HG03064 (cell line): ENCODE measurements around the gene UBFD1.
"Not testable (repeated sequence)": the region's sequence is repeated elsewhere in the genome, so short reads cannot be mapped to it uniquely, and the experiment has no call there.

Source experiments
- ATAC-seq: cut with Tn5 transposase; IDR thresholded peaks from one replicate; pipeline ENCODE4 v1.9.1; 2021; ENCODE audit warnings: low read depth; ENCODE audit not compliant: unreplicated experiment

UBFD1 gene

DNA sequence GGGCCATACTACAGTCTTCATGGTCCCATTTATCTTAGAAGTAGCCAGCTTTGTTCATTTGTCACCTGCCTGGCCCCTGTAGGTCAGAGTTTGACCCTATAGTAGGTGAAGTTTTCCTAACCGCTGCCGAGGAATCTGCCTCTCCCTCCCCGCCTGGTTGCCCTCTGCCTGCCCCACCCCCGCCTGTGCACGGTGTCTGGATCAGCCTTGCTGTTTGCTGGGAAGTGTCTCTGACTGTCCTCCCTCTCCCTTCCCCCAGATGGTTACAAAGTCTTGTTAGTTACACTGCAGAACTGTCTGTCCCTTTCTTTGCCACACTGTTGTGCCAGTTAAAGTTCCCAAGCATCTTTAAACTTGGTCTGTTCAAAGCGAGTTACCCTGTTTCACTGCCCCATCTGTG, 5.7 kb downstream of the UBFD1 start:
- no peak for ATAC-seq

DNA sequence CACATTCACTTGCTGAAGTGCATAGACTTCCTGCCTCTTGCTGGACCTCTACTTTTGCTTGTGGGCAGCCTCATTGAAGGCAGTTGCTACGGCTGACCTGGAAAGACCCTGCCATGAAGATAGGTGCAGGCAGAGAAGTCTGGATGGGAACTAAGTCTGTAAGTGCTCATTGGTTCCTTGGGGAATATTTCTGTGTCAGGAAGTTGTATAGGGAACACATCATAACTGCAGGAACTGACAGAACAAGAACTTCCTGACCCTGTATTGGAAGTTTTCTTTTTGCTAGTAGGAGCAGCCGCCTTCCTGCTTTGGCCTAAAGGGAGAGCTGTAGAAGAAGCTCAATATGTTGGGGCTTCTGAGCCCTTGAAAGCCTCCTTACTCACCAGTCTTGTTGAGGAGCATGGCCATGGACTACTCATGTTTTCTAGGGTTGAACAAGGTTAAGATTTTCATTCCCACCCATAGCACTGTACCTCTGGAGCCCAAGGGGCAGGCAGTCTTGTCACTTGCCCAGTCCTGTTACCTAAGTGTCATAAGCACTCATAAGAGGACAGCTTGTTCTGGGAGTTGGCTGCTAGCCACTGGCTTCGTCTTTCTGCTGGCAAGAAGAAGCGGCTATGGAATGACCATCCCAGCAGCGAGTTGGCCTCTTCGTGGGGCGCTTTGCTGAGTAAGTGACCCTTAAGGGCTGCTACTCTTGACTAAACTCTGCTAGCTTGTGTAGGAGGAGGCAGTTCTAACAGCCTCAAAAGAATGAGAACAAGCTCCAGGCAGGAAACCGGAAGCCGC, 7.2 kb downstream of the UBFD1 start:
- no peak for ATAC-seq

DNA sequence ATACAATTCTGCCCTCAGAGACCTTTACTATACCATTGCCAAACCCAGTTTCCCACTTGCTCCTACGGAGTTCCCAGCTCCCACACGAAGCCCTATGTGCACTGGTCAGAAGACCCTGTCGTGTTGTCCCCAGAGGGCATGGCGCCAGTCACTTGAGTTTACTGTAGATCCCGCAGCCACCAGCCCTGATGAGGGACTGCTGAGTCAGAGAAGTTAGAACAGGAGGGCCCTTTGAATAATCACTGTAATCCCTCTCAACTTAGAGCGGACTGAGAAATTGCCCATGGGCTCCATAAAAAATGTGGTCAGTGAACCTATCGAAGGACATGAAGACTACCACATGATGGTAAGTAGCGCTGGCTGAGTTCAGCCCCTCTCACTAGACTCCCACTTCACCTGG, 9.2 kb downstream of the UBFD1 start:
- no peak for ATAC-seq

DNA sequence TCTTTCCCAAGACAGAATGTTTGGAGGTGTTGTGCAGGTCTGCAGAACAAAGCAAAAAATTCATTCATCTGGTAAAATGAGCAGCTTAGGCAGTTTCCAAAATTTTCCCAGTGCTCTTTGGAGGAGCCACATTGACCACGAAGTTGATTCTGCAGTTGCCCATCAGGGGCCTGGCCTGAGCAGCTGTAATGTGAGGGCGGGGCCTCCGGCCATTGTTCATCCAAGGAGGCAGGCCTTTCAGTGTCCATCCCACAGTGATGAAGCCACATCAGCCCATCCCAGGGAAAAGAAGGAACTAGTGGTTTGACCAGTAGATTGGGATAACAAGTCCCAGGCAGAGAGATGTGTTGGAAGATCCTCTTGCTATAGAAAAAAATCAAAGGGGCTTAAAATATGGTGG, 10.1 kb downstream of the UBFD1 start:
- no peak for ATAC-seq

DNA sequence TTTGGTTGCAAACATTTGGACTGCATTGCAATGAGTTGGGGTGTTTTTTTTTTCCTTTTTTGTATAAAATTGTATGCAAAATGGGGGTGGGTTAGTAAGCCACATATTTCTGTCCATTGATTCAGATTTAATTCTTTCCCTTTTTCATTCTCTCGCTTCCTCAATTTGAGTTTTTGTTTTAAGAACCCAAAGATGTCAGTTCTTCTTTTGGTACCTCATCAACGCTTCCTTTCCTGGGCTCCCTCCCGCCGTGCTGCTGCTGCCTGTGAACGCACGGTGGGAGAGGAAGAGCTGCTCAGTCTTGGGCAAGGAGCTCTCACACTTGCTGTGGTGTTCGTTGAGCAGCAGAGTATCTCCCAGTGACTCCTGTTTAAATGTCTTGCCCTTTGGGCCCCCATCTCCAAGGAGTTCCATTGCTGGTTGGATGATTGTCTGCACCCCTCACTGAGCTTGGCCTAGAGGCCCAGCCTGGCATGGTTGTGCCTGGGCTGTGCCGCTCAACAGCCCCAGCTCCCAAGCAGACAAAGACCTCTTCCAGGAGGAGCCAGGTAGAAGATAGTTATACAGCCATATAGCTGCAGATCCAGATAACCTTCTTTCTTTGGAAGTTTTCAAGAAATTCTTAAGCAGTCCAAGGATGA, 13.6 kb downstream of the UBFD1 start:
- no peak for ATAC-seq

DNA sequence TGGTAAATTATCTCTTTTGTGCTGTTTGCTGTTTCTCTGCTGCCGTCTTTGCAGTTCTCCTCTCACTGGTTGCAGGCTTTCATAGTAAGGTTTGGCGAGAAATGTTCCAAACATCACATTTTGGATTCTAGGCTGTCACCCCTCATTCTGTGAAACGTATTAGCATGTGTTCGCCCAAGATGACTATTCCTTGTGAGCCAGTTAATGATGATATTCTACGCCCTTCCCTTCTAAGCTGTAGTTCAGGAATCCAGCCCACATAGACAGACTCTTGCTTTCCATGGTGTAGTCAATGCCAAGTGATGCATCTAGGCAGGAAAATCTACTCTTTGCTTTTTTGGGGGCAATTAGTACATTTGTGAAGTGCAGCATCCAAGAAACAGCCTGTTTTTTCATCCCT, 14.4 kb downstream of the UBFD1 start:
- ATAC-seq: no peak

DNA sequence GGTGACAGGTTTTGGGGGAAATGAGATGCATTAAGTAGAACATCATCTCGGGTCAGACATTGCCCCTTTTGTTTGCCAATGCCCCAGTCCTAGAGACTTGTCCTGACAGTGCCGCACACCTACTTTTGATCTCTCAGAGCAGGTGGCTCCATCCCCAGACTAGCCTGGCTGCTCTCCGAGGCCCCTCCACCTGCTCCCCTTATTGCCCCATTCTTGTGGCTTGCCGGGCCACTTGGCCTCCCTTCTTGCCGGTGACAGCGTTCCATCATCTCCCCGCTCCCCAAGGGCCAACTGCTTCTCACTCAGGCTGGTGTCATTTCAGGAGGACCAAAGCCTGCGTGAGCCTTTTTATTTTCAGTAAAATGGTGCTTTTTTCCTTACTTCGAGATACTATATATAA, 14.9 kb downstream of the UBFD1 start:
- ATAC-seq: no peak

DNA sequence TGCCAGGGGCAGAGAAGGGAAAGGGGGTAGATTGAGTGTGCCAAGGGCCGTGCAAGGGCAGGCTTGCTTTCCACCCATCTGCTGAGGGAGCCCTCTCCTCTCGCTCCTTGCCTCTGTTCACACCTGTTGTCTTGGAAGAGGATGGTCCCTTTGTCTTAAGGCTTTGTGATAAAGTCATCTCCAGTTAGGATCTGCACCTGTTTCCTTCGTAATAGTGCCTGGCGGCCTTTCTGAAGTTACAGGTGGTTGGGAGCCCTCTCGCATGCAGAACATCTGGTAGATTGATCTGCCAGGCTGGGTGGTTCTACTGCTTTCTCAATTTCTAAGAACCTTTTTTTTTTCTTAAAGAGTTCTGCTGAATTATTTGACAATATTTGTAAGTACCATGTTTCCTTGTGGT, 16.3 kb downstream of the UBFD1 start:
- no peak for ATAC-seq

DNA sequence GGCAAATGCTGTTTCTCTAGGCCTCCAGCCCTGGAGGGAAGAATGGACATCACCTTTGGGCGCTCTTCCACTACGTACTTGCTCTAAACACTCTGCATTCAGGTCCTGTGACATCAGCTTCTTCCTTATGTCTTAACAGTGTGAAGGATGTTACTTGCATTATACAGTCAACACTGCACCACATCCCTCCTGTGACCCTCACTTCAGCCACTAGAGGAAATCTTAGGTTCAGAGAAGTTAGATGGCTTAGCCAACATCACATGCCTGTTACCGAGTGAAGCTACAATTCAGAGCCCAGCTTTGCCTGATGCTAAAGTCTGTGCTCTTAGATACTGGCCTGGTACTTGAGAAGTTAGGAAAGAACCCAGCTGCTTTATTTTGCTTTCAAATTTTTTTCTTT, 18.3 kb downstream of the UBFD1 start:
- no peak for ATAC-seq

DNA sequence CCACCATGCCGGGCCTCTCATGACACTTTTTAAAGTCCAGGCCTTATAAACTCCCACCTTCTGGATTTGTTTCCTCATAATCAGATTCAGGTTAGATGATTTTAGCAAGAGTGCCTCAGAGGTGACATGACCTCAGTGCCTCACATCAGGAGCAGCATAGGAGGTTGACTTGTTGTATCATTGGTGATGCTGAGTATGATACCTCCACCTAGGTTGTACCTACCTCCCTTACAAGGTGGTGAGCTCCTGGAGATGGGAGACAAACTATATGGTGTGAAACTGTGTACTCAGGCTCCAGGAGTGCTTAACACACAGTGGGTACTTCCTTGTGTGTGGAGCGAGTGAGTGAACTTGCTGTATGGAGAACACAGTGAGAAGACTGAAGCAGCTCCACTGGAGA, 20.0 kb downstream of the UBFD1 start:
- no peak for ATAC-seq

DNA sequence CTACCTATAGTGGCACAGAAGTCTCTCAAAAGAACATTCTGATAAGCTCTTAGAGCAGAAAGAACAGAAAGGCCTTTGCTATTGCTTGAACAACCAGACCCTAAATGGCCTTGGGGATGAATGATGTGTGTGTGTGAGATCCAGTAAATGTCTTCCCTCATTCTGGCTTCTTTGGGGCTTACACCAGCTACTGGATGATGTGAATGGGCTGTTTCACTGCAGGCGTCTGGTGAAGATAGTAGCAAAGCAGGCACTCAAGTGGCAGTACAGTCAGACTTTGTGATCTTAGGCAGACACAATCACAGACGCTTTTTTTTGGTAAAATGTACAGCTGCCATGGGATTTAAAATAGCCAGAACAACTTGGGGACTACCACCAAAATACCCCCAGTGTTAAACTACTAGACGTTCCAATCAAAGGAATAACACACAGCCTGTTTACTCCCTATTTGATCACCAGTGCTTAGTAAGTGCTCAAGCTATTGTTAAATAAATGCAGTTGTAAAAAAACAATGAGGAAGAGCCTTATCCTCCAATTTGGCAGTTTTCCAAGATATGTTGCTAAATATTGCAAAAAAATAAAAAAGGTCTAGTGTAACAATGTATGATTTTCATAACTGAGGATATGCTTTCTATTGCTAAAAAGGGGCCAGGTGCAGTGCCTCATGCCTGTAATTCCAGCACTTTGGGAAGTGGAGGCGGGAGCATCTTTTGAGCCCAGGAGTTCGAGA, 20.7 kb downstream of the UBFD1 start:
- ATAC-seq: no peak

DNA sequence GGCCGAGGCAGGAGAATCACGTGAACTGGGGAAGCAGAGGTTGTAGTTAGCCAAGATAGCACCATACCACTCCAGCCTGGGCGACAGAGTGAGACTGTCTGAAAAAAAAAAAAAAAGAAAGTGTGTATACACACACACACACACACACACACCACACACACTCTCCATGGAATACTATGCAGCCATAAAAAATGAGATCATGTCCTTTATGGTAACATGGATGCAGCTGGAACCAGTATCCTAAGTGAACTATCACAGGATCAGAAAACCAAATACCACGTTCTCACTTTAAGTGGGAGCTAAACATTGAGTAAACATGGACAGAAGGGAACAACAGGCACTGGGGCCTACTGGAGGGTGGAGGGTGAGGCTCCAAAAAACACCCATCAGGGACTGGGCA, 21.8 kb downstream of the UBFD1 start:
- no peak for ATAC-seq

DNA sequence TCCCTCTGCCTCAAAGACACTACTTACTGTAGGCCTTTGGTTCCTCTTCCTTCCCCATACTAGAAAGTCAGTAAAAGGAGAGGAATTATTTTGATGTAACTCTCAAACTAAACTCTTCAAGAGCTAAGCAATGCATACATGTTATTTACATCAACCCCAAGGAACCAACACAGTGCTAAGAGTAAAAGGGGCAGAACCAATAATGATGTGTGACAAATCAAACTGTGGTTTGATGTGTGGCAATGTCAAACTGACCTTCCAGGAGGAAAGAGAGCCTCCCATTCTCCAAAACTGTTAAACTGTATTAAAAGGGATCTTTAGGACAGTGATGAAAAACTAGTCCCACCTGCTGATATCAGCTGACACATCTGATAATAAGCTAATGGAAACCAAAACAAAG, 22.9 kb downstream of the UBFD1 start:
- ATAC-seq: no peak

DNA sequence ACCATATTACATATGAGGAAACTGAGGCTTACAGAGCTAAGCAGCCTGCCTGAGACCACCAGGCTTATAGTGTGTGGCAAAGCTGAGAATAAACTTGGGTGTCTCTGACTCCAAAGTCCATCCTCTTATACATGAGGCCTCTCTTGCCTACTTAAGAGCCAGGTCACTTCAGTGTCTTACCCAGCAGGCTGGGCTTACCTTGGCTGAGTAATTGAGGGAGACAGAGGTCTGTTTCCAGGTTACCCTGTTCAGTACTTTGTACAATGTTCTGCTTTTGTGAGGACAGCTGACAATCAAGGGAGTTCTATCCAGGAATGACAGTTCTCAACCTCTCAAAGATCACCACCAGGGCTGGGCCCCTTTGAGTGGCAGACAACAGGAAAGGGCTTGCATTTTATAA, 24.2 kb downstream of the UBFD1 start:
- no peak for ATAC-seq

DNA sequence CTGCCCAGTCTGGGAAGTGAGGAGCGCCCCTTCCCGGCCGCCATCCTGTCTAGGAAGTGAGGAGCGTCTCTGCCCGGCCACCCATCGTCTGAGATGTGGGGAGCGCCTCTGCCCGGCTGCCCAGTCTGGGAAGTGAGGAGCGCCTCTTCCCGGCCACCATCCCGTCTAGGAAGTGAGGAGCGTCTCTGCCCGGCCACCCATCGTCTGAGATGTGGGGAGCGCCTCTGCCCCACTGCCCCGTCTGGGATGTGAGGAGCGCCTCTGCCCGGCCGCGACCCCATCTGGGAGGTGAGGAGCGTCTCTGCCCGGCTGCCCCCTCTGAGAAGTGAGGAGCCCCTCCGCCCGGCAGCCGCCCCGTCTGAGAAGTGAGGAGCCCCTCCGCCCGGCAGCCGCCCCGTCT, 25.7 kb downstream of the UBFD1 start:
- ATAC-seq: not testable (repeated sequence)

DNA sequence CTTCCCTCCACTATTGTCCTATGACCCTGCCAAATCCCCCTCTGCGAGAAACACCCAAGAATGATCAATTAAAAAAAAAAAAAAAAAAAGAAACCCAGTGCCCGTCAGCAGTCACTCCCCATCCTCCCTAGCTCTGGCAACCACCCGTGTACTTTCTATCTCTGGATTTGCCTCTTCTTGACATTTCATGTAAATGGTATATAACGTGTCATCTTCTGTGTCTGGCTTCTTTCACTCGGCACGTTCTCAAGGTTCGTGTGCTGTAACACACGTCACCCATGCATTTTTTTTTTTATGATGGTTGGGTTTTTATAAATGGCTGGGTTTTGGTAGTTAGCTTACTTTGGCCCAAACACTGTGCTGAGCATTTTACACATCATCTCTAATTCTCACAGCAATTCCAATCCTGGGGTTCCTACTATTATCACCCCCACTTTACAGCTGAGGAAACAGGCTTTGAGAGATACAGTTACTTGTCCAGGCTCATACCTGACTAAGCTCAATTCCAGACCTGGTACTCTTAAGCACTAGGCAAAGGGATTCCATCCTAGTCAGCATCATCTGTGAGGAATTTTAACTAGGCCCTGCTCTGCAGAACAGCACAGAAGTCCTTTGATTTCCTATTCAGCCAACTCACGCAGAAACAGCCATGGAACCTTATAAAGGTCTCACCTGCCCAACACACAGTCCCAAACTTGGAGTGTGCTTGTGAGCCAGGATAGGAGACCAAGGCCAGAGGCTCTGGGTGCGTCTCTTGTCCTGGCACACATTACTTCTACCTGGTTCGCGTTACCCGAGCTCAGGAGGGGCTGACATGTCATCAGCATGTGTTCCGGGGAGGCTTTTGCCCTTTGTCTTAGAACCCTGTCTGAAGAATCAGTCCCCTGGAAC, 26.9 kb downstream of the UBFD1 start:
- no peak for ATAC-seq

DNA sequence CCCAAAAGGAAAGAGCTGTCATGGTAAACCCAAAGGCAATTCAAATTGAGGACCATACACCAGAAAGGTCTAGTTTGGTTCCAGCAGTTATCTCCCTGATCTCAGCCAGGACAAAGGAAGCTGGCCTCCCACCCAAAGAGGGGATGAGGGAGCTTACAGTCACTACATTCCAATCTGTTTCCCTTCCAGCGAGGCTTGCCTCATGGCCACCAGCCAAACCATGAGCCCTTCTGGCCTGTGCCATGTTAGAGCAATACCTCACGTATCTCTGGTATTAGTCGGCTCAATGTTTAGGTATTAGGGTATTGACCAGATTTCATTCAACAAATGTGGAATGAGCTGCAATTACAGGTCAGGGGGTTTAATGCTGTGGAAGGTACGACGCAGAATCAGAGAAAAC, 30.2 kb downstream of the UBFD1 start:
- no peak for ATAC-seq

DNA sequence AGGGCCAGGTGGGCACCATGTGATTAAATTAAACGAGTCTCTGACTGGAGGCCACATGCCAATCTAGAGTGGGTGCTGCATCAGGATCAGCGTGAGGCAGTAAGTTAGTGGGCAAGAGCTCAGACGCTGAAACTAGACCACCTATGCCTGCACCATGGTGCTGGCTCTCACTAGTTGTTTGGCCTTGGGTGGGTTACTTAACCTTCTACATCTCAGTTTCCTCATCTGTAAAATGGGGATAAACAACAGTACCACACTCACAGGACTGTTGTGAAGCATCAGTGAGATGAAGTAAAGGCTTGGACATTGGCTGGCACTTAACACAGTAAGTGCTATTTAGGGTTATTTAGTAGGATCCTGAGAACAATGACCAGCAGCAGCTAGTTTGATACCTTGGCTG, 32.7 kb downstream of the UBFD1 start:
- no peak for ATAC-seq

DNA sequence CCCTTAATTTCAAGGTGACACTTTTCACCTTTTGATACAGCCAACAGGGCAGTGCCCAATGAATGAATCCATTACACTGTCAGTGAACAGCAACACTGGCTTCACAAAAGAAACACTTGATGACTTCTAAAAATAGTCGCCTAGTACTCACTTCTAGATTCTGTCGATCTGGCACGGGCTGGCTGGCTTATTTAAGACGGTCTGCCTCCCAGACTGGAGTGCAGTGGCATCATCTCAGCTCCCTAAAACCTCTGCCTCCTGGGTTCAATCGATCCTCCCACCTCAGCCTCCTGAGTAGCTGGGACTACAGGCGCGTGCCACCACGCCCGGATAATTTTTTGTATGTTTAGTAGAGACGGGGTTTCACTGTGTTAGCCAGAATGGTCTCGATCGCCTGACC, 36.7 kb downstream of the UBFD1 start:
- no peak for ATAC-seq

DNA sequence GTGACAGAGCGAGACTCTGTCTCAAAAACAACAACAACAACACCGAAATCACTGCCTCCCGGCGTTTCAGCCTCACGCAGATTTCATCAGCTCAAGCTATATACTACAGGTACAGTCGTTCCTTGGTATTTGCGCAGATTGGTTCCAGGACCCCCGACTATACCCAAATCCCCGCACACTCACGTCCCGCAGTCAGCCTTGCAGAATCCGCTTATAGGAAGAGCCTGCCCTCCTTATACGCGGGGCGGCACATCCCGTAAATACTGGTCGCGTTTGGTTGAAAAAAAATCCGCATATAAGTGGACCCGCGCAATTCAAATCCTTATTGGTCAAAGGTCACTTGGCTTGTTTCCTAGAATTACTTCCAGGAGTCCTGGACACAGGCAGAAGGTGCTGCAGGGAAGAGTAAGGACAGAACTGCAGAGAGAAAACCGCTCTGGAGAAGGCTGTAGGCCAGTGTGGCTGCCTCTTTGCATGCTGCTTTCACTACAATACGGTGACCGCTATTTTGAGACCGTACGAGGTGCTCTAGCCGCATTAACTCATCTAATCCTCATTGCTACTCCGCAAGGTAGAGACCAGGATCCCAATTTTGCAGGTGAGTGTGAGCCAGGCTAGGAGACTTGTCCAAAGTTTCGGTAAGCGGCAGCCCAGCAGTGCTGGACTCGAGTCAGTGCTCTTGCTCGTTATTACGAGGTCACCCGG, 37.9 kb downstream of the UBFD1 start:
- ATAC-seq: peak; percentile 15
